Head of caudate nucleus (tissue), 42 donors: ENCODE measurements around the gene MYBBP1A.

ENCODE experiments used
- DNase-seq, 42 donors: peaks; one replicate each; pipeline versions ENCODE4 v3.0.0 to v3.0.0-alpha.2; 2020 to 2021; ENCODE audit warnings: mixed read lengths in 7 of 42
- intact Hi-C: fragments of 100-400 bp; cut with DNase I; formaldehyde crosslinking; loops from one replicate; pipeline ENCODE4 v1.15.0; 2022

Gene MYBBP1A

DNA sequence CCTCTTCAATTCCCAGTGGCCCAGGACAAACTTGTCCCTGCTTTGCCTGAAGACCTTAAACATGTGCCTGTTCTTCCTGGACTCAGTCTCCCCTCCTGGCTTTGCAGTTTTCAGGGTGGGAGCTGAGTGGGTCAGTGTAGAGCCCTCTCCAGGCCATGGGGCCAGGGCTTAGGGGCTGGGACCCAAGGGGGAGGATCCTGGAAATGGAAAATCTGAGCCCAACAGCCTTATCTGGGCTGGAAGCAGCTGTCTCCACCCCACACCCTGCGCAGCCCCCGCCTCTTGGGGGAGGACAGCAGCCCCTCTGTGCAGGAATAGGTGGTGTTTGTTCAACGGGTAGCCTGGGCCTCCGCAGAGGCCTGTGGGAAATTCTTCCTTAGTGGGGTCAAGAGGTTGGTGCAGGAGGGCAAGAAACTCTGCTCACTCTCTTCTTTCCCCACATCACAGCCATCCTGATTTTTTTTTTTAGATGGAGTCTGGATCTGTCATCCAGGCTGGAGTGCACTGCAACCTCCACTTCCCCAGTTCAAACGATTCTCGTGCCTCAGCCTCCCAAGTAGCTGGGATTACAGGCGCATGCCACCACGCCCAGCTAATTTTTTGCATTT, 22.3 kb upstream of the MYBBP1A start:
- DNase-seq = no peak
- intact Hi-C loops = no loop called here

- DNase-seq = no peak
- intact Hi-C loops = no loop called here
These were observed 21.6 kb upstream of the MYBBP1A start for GRCh38 chr17:4576729-4577322.

DNA sequence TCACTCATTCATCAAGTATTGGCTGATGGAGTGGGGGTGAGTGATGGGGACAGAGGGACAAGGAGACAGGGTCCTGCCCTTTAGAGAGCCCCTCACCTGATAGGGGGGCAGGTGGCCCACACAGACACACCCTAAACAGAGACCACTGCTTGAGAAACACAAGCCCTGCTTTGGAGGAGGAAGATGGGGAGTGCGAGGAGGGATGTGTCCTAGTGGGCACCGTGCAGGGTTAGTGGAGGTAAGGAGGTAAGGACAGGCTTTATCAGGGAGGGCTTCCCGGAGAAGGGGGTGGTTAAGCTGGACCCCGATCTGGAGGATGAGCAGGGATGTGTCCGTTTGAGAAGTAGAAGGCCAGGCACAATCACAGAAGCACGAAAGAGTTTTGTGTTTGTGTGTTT, 21.0 kb upstream of the MYBBP1A start:
- intact Hi-C loops = no loop called here
- DNase-seq = no peak

DNA sequence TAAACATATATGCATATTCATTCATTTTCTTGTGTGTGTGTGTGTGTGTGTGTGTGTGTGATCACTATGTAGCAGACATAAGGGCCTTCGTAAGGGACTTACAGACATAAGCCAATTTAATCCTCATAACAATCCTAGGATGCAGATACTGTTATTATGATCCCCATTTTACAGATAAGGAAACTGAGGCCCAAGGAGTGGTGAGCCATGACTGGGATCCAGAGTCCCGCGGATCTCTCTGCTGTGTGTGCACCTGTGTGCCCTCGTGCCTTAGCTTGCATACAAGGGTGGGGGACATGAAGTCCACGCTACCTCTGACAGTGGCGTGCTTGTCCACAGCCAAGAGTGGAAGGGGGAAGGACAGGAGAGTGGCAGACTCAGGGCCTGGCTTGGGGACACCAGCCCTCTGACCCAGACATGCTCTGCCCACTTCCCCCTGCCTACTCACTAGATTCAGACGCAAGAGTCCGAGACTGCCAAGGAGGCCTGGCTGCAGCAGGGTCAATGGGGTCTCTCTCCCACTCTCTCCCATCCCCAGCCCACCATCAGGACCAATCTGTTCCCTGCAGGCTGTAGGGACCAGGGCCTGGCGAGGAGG, 19.4 kb upstream of the MYBBP1A start:
- intact Hi-C loops = no loop called here
- no peak for DNase-seq

DNA sequence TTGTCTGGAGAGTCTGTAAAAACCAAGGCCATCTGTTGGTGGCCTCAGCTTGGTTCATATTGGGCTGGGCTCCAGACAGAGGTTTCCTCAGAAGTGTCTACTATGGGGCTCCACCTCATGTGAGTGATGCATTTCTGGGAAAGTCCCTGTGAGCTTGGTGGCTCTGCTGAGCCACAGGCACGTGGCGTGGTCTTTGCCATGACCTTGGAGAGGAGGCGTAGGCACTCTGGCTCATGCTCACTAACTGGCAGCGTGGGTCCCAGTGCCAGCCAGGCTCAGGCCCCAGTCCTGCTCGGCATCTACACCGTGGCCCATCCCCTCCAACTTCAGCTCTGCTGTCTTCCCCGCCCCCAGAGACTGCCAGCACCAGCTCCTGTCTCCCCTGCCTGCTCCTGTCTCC, 18.5 kb upstream of the MYBBP1A start:
- no peak for DNase-seq
- intact Hi-C loops = no loop called here

GRCh38 chr17:4573115-4573514, 17.9 kb upstream of the MYBBP1A start:
- intact Hi-C loops = no loop called here
- no peak for DNase-seq

DNA sequence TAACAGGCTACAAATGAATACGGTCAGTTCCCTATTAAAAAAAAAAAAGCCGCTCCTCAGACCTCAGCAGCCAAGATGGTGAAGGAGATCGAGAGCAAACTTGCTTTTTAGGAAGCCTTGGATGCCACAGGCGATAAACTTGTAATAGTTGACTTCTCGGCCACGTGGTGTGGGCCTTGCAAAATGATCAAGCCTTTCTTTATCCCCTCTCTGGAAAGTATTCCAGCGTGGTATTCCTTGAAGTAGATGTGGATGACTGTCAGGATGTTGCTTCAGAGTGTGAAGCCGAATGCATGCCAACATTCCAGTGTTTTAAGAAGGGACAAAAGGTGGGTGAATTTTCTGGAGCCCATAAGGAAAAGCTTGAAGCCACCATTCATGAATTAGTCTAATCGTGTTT, 16.9 kb upstream of the MYBBP1A start:
- no peak for DNase-seq
- intact Hi-C loops = no loop called here

DNA sequence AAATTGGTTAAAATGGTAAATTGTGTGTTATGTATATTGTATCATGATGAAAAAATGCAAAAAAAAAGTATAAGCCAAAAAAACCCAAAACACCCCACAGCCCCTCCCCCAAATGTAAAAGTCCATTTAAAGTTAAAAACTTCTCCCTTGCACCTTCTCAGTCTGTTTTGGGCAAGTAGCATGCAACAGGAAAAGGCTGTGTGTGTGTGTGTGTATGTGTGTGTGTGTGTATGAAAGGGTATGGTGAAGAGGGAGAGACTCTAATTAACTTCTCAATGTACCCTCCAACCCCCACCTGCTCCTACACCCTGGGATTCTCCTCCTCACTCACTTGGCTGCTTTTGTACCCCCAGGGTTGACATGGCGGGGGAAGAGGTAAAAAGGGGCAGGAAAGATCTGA, 14.4 kb upstream of the MYBBP1A start:
- intact Hi-C loops = no loop called here
- no peak for DNase-seq

- peak in 28 of 42 donors; percentile 32 to 81 (median 56) for DNase-seq
- intact Hi-C loops = no loop called here
These were observed 11.6 kb upstream of the MYBBP1A start for GRCh38 chr17:4566785-4567184.

GRCh38 chr17:4565209-4566141, 10.3 kb upstream of the MYBBP1A start:
- DNase-seq = peak; percentile 50 to 89 (median 75)
- intact Hi-C loops = no loop called here

- intact Hi-C loops = loop anchor here (5.0 kb wide), 1 partner anchor 65 kb away; no protein-coding TSS in a partner anchor
- no peak for DNase-seq
These were observed 7.1 kb upstream of the MYBBP1A start for GRCh38 chr17:4562015-4562969.

- intact Hi-C loops = loop anchor here (5.0 kb wide), 1 partner anchor 66 kb away; no protein-coding TSS in a partner anchor
- no peak for DNase-seq
These were observed 5.7 kb upstream of the MYBBP1A start for GRCh38 chr17:4560837-4561256.

- intact Hi-C loops = loop anchor here (5.0 kb wide), 1 partner anchor 67 kb away; no protein-coding TSS in a partner anchor
- DNase-seq = no peak
These were observed 5.2 kb upstream of the MYBBP1A start, which contains the start of gene GGT6 for GRCh38 chr17:4560421-4560820. TSS of gene GGT6 (minus strand) at chr17:4560577. CDS start at chr17:4560521, 56 bp downstream.

- intact Hi-C loops = loop anchor here (5.0 kb wide), 2 partner anchors 67 to 143 kb away; no protein-coding TSS in a partner anchor
These were observed 4.8 kb upstream of the MYBBP1A start for GRCh38 chr17:4559966-4560365.

GRCh38 chr17:4559139-4559791, 4.1 kb upstream of the MYBBP1A start:
- DNase-seq = no peak
- intact Hi-C loops = loop anchor here (5.0 kb wide), 1 partner anchor 142 kb away; no protein-coding TSS in a partner anchor

More at GRCh38 chr17:4559966-4560365, 4.8 kb upstream of the MYBBP1A start:
- DNase-seq = no peak

GRCh38 chr17:4558347-4558971, 3.3 kb upstream of the MYBBP1A start:
- DNase-seq = no peak
- intact Hi-C loops = loop anchor here (5.0 kb wide), 1 partner anchor 141 kb away; no protein-coding TSS in a partner anchor
